MM.1S (cell line): ENCODE results near the gene PCCB.

Experiments
- DNase-seq: peaks from one replicate; pipeline ENCODE4 v3.0.0-alpha.2; 2015
- H2AFZ ChIP-seq: fragments of 300-600 bp; sonication (generic); 2 replicates; pipeline ENCODE4 v1.6.0; 2016; ENCODE audit warnings: antibody characterized with exemption, low read length
- H3F3A ChIP-seq: fragments of 300-600 bp; sonication (generic); 2 replicates; pipeline ENCODE4 v1.6.1; 2016; ENCODE audit warnings: mild to moderate bottlenecking, antibody characterized with exemption, low read length, moderate library complexity, mixed read lengths; ENCODE audit not compliant: insufficient read depth
- H3K27ac ChIP-seq: fragments of 300-600 bp; sonication (generic); 2 replicates; pipeline ENCODE4 v1.5.1; 2016; ENCODE audit warnings: mild to moderate bottlenecking, low read length
- H3K27me3 ChIP-seq: fragments of 300-600 bp; sonication (generic); replicated peaks from 2 replicates; pipeline ENCODE4 v1.6.0; 2016; ENCODE audit warnings: low read length; ENCODE audit not compliant: insufficient read depth
- H3K36me3 ChIP-seq: fragments of 300-600 bp; sonication (generic); replicated peaks from 2 replicates; pipeline ENCODE4 v1.6.1; 2016; ENCODE audit warnings: mild to moderate bottlenecking, low read length, mixed read lengths; ENCODE audit not compliant: insufficient read depth
- H3K4me1 ChIP-seq: fragments of 300-600 bp; sonication (generic); 2 replicates; pipeline ENCODE4 v1.6.1; 2016; ENCODE audit warnings: low read length, mixed read lengths
- H3K4me2 ChIP-seq: fragments of 300-600 bp; sonication (generic); 2 replicates; pipeline ENCODE4 v1.6.0; 2016; ENCODE audit warnings: low read depth, low read length
- H3K4me3 ChIP-seq: fragments of 300-600 bp; sonication (generic); 2 replicates; pipeline ENCODE4 v1.5.1; 2016; ENCODE audit warnings: low read length, mixed read lengths
- H3K79me2 ChIP-seq: fragments of 300-600 bp; sonication (generic); 2 replicates; pipeline ENCODE4 v1.6.1; 2016; ENCODE audit warnings: mixed run types, low read length, mixed read lengths
- H3K9ac ChIP-seq: fragments of 300-600 bp; sonication (generic); 2 replicates; pipeline ENCODE4 v1.6.1; 2016; ENCODE audit warnings: low read length, mixed read lengths
- H3K9me2 ChIP-seq: fragments of 300-600 bp; sonication (generic); replicated peaks from 2 replicates; pipeline ENCODE4 v1.6.1; 2016; ENCODE audit warnings: mild to moderate bottlenecking, low read length, mixed read lengths; ENCODE audit not compliant: insufficient read depth
- H3K9me3 ChIP-seq: fragments of 300-600 bp; sonication (generic); replicated peaks from 2 replicates; pipeline ENCODE4 v1.6.1; 2016; ENCODE audit warnings: mild to moderate bottlenecking, low read length, mixed read lengths; ENCODE audit not compliant: insufficient read depth
- H4K20me1 ChIP-seq: fragments of 300-600 bp; sonication (generic); 2 replicates; pipeline ENCODE4 v1.6.1; 2016; ENCODE audit warnings: mild to moderate bottlenecking, low read length, moderate library complexity, mixed read lengths; ENCODE audit not compliant: insufficient read depth
- CTCF ChIP-seq: fragments of 300-600 bp; sonication (generic); IDR thresholded peaks from 2 replicates; pipeline ENCODE4 v1.5.1; 2016; ENCODE audit warnings: antibody characterized with exemption, low read length, mixed read lengths
- EZH2 ChIP-seq: fragments of 300-600 bp; sonication (generic); optimal IDR thresholded peaks from 2 replicates; pipeline ENCODE3; 2017; ENCODE audit warnings: low read depth, mild to moderate bottlenecking, antibody characterized with exemption, low read length, mixed read lengths
- EZH2phosphoT487 ChIP-seq: fragments of 300-600 bp; sonication (generic); IDR thresholded peaks from 2 replicates; pipeline ENCODE4 v1.6.1; 2018; ENCODE audit warnings: antibody characterized with exemption, low read length

Gene PCCB

GRCh38 chr3:136326316-136326715 is 76.2 kb downstream of the PCCB start:
- Histone ChIP-seq H3K4me1 (no peaks in the 10 kb centered on the region), H3K27me3 (no peaks in the 10 kb centered on the region), H3K9ac (no peak overlapping the region), H3K9me3 (no peaks in the 10 kb centered on the region), H3K27ac (no peak overlapping the region), H2AFZ (no peak overlapping the region), H3K4me2 (no peak overlapping the region), H3F3A (no peaks in the 10 kb centered on the region), H4K20me1 (no peaks in the 10 kb centered on the region), H3K36me3 (no peaks in the 10 kb centered on the region), H3K9me2 (no peaks in the 10 kb centered on the region), H3K4me3 (no peak overlapping the region), H3K79me2 (no peaks in the 10 kb centered on the region)
- no peak for DNase-seq
- TF ChIP-seq CTCF (no peak), EZH2 (no peak), EZH2phosphoT487 (no peak)

GRCh38 chr3:136327671-136328070 is 77.5 kb downstream of the PCCB start:
- TF ChIP-seq EZH2phosphoT487 (no peak), EZH2 (no peak), CTCF (no peak)
- Histone ChIP-seq H3K4me2 (no peak overlapping the region), H3K27me3 (no peaks in the 10 kb centered on the region), H3K27ac (no peak overlapping the region), H3K4me1 (no peaks in the 10 kb centered on the region), H2AFZ (no peak overlapping the region), H3K9me3 (no peaks in the 10 kb centered on the region), H3K79me2 (no peaks in the 10 kb centered on the region), H3K9me2 (no peaks in the 10 kb centered on the region), H4K20me1 (no peaks in the 10 kb centered on the region), H3K4me3 (no peak overlapping the region), H3K9ac (no peak overlapping the region), H3F3A (no peaks in the 10 kb centered on the region), H3K36me3 (no peaks in the 10 kb centered on the region)
- no peak for DNase-seq

DNA sequence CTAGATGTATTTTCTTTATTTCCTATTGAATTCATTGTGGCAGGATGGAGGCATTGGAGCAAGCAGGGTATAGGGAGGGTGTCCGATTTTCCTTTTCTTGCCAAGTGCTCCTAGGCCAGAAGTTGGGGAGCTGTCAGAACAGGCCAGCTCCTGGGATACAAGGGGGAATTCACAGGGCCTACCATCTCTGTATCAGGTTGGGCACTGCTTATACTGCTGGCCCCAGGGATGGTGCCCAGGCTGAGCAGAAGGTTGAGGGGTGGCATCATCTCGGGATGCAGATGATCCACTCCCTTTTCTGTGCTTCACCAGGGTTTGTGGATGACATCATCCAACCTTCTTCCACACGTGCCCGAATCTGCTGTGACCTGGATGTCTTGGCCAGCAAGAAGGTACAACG is 79.5 kb downstream of the PCCB start:
- no peaks in the 10 kb centered on the region for H3K79me2 ChIP-seq
- no peaks in the 10 kb centered on the region for H3K36me3 ChIP-seq
- no peak overlapping the region for H3K9ac ChIP-seq

More for the DNA sequence above, 79.5 kb downstream of the PCCB start:
- TF ChIP-seq EZH2 (no peak), CTCF (no peak), EZH2phosphoT487 (no peak)
- no peak for DNase-seq
- Histone ChIP-seq H3K27ac (no peak overlapping the region), H3K4me1 (no peaks in the 10 kb centered on the region), H3K27me3 (no peaks in the 10 kb centered on the region), H3K4me3 (no peak overlapping the region), H3F3A (no peaks in the 10 kb centered on the region), H3K9me2 (no peaks in the 10 kb centered on the region), H3K4me2 (no peak overlapping the region), H4K20me1 (no peaks in the 10 kb centered on the region), H3K9me3 (no peaks in the 10 kb centered on the region), H2AFZ (no peak overlapping the region)
